ENCODE data around the gene TLN1.

DNA sequence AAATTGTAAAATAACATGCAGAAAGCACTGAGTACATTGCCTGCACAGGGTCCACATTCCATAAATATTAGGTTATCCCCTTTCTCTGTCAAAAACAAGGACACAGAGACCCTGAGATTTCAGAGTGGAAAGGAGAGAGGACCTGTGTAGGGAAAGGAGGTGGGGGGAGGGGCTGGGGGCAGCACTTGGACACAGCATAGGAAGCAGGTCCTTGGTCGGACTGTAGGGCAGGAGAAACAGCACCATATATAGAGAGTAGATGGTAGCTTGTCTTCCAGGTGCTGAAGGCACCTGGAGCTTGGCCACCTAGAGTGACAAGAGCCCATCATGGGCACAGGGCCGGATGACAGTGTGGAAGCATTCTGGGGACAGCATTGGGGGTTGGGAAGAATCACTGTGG, 44.7 kb downstream of the TLN1 start:
- TF ChIP-seq, protein P1, sequence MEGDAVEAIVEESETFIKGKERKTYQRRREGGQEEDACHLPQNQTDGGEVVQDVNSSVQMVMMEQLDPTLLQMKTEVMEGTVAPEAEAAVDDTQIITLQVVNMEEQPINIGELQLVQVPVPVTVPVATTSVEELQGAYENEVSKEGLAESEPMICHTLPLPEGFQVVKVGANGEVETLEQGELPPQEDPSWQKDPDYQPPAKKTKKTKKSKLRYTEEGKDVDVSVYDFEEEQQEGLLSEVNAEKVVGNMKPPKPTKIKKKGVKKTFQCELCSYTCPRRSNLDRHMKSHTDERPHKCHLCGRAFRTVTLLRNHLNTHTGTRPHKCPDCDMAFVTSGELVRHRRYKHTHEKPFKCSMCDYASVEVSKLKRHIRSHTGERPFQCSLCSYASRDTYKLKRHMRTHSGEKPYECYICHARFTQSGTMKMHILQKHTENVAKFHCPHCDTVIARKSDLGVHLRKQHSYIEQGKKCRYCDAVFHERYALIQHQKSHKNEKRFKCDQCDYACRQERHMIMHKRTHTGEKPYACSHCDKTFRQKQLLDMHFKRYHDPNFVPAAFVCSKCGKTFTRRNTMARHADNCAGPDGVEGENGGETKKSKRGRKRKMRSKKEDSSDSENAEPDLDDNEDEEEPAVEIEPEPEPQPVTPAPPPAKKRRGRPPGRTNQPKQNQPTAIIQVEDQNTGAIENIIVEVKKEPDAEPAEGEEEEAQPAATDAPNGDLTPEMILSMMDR (conservative IDR thresholded peaks at IDR 0.05; ENCODE audit: low read depth, low read length): no peak
- TF ChIP-seq RFX5 (IDR thresholded peaks at IDR 0.05; ENCODE audit: low read depth, low read length) (no peak), USF2 (IDR thresholded peaks at IDR 0.05; ENCODE audit: low read depth, low read length) (no peak), CEBPB (IDR thresholded peaks at IDR 0.05; ENCODE audit: low read depth, low read length) (no peak), BHLHE40 (IDR thresholded peaks at IDR 0.05; ENCODE audit: low read depth, low read length) (no peak), CHD1 (IDR thresholded peaks at IDR 0.05; ENCODE audit: low read depth, low read length) (no peak), NFE2L2 (IDR thresholded peaks at IDR 0.05; ENCODE audit: low read depth, low read length) (no peak), RCOR1 (IDR thresholded peaks at IDR 0.05; ENCODE audit: insufficient replicate concordance, low read length) (no peak)
